GM12865 (cell line): ENCODE measurements around the gene FGD1.
A peak's percentile ranks its signal among the peaks of the same experiment; 100 is the strongest.
"Not testable (repeated sequence)": the region's sequence is repeated elsewhere in the genome, so short reads cannot be mapped to it uniquely, and the experiment has no call there.

Experiments
- DNase-seq: peaks from one replicate; pipeline ENCODE4 v3.0.0; 2010; ENCODE audit warnings: low read depth
- H3K4me3 ChIP-seq: 2 replicates; pipeline ENCODE4 v1.5.1; 2011; ENCODE audit warnings: mild to moderate bottlenecking, low read depth, low read length, control low read depth
- TF ChIP-seq, protein P1 (sequence below): IDR thresholded peaks from 2 replicates; pipeline ENCODE4 v1.5.1; 2011; ENCODE audit warnings: low read length, control low read depth, low read depth, inconsistent platforms; ENCODE audit not compliant: insufficient read depth; ENCODE audit errors: missing control alignments

FGD1 gene

DNA sequence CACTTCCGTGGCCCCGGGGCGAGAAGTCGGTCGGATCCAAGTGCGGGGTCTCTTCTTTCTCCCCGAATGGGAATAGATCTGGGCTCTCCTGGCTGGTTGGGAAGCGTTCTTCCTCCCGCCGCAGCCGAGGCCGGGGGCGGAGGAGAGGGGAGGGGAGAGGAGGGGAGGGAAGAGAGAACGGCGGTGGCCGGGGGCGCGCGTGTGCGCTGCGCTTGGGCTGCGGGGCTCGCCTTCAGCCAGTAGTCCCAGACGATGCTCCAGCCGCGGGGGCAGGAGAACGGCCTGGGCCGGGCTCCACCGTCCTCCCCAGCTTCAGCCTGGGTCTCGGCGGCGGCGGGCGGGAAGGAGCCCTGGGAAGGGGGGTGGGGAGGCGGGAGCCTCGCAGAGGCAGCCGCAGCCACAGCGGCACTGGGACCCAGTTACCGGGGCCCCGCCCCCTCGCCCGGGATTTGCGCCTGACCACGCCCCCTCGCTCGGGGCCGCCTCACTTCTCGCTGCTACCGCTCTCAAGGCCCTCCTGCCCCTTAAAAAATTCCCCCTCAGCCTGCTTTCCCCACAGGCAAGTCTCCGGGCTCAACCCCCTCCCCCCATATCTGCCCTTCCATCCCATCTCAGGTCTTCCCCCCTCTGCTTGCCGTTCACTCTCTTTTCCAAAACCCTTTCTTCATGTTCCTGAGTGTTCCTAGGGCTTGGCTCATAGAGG is at the start of gene FGD1:
FGD1 (minus strand) TSS at position 421 of the 703 bp plus-strand sequence. CDS start 802 bp downstream, outside the sequence.
- peak; percentile 8 for DNase-seq

DNA sequence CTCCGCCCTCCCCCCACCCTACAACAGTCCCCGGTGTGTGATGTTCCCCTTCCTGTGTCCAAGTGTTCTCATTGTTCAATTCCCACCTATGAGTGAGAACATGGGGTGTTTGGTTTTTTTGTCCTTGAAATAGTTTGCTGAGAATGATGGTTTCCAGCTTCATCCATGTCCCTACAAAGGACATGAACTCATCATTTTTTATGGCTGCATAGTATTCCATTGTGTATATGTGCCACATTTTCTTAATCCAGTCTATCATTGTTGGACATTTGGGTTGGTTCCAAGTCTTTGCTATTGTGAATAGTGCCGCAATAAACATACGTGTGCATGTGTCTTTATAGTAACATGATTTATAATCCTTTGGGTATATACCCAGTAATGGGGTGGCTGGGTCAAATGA is 46.2 kb upstream of the FGD1 start:
- not testable (repeated sequence) for DNase-seq, H3K4me3 ChIP-seq

More for the DNA sequence above, at the start of gene FGD1:
- TF ChIP-seq, protein P1, sequence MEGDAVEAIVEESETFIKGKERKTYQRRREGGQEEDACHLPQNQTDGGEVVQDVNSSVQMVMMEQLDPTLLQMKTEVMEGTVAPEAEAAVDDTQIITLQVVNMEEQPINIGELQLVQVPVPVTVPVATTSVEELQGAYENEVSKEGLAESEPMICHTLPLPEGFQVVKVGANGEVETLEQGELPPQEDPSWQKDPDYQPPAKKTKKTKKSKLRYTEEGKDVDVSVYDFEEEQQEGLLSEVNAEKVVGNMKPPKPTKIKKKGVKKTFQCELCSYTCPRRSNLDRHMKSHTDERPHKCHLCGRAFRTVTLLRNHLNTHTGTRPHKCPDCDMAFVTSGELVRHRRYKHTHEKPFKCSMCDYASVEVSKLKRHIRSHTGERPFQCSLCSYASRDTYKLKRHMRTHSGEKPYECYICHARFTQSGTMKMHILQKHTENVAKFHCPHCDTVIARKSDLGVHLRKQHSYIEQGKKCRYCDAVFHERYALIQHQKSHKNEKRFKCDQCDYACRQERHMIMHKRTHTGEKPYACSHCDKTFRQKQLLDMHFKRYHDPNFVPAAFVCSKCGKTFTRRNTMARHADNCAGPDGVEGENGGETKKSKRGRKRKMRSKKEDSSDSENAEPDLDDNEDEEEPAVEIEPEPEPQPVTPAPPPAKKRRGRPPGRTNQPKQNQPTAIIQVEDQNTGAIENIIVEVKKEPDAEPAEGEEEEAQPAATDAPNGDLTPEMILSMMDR: no peak
- H3K4me3 ChIP-seq: peak within 1 kb of the TSS; percentile 36

DNA sequence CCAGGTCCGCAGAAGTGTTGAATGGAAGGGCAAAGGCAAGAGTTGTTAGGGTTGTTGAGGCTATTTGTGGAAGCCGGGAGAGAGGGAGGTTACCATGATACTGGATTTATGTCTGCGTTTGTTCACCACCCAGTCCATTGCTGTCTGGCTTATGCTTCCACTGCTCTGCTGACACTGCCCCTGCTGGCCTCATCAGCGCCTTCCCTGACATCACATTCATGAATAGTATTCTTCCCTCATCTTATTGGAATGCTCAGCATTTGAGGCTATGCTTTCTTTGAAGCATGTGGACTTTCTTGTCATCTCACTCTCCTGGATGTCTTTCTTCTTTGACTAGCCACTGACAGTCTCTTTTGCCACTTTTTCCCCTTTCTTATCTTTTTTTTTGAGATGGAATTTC is 44.3 kb upstream of the FGD1 start:
- H3K4me3 ChIP-seq: no peak overlapping the region
- DNase-seq: no peak
- TF ChIP-seq, protein P1: no peak

DNA sequence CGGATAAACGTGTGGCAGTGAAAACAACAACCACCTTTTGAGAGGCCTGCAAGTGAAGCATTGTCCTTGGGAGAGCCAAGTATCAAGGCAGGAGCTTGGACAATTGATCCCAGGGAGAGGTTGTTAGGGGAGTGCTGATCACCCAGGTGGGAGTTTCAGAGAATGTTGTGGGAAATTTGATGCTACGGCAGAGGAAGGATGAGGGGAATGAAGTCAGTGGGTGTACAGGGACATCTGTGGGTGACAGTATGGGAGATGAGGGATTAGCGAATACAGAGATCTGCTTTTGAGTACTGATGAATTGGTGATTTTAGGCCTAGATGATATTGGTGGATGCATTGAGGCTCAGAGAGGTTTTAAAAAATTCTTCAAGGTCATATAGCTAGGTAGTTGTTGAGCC is 38.2 kb upstream of the FGD1 start:
- no peak overlapping the region for H3K4me3 ChIP-seq
- TF ChIP-seq, protein P1: no peak
- no peak for DNase-seq

DNA sequence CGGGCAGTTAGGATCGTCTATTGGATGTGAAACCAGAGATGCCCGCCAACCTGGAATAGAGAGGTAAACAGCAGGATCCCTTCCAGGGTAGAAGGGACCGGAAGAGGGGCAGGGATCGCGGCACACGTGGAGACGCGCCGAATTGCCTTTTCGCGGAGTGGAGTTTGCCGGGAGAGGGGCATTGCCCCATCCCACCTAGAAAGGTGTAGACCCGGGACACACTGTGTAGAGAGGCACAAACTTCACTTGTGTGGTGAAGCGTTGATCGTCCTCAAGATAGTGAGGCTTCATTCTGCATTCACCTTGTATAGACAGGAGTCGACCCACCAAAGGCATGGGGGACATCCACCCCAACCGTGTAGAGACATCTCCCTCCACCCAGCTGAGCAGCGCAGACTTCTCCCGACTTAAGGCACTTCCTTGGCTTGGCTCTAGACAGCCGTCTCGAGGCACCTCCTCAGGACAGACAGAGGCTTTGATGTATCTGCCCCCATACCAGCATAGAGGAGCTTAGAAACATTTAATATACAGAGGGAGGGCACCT is 34.4 kb upstream of the FGD1 start:
- TF ChIP-seq, protein P1: no peak
- peak; percentile 13 for DNase-seq
- peak overlapping the region; percentile 67 for H3K4me3 ChIP-seq

DNA sequence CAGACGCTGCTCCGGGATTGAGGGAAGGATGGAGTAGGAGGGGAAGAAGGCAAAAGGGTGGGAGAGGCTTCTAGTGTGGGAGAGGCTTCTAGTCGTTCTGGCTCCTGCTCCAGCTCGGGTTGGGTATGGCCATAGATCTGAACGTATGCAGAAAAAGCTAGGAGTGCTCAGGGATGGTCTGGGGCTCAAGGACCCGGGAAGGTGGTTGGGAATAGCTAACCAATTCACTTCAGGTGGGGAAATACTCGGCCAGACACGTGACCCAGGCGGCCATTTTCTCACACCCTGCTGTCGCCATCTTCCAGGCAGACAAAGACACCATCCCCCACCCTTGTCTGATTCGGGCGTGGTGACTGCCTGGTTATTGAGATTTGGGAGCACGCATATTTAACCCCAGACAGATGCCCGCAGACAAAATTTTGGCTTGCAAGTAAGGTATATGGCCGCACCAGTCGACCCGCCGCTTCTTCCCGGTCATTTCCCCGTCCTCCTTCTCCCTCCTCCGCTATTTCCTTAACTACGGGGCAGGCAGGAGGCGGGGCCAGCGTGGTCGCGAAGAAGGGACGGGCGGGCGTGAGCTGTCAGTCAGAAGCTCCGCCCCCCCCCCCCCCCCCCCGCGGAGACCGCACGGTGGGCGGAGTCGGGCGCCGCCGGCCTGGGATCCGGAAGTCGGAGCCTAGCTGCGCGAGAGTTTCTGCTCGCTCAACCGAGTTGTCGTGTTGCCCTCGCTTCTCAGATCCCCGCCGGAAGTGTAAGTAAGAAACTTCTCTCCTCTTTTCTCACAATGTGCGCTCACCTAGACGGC is 33.7 kb upstream of the FGD1 start, which contains the start of gene GNL3L:
GNL3L (plus strand) TSS at position 668 of the 805 bp plus-strand sequence. CDS start 2,348 bp downstream, outside the sequence.
- peak; percentile 94 for DNase-seq
- peak within 1 kb of the TSS; percentile 67 for H3K4me3 ChIP-seq
- TF ChIP-seq, protein P1: no peak

DNA sequence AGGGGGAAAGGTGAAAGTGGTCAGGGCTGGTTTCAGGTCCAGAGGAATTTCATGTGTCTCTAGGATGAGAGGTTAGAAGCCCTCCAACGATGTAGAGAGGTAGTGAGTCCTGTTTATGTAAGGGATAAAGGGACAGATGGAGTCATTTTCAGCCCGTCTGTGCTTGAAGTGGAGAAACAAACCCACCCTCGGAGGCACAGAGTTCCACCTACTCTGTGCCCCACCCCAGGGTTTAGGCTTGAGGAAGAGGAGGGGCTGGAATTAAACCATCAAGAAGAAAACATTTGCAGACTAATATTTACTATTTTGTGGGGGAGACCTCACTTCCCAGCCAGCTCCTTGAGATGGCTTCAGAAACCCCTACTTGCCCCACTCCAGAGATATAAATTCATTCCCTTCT is 33.1 kb upstream of the FGD1 start:
- no peak for DNase-seq
- H3K4me3 ChIP-seq: peak overlapping the region; percentile 57
- TF ChIP-seq, protein P1: no peak
